ENCODE data around the gene HTRA3.
"Not testable (repeated sequence)": the region's sequence is repeated elsewhere in the genome, so short reads cannot be mapped to it uniquely, and the experiment has no call there.

Gene HTRA3

GRCh38 chr4:8340781-8341241, 71.3 kb downstream of the HTRA3 start:
- H3K27me3 ChIP-seq (ENCODE audit: control insufficient read depth in 1 of 2, insufficient read depth in 2 of 2, low read length in 2 of 2) = no peaks in the 10 kb centered on the region
- no peak overlapping the region for H3K4me3 ChIP-seq (ENCODE audit: low read depth in 1 of 2, low read length in 2 of 2)
- no peaks in the 10 kb centered on the region for H3K36me3 ChIP-seq (ENCODE audit: insufficient read depth, low read length)
- no peak overlapping the region for H3K9ac ChIP-seq (ENCODE audit: low read length)
- H3K9me3 ChIP-seq (ENCODE audit: low read length) = no peaks in the 10 kb centered on the region
- no peak overlapping the region for H3K27ac ChIP-seq (ENCODE audit: low read depth, low read length)
- H3K4me1 ChIP-seq (ENCODE audit: insufficient read depth, low read length) = peaks cover 31% of the 10 kb centered on the region

GRCh38 chr4:8341281-8341680, 71.7 kb downstream of the HTRA3 start:
- H3K4me1 ChIP-seq (ENCODE audit: insufficient read depth, low read length) = peaks cover 31% of the 10 kb centered on the region
- not testable (repeated sequence) for H3K36me3 ChIP-seq (ENCODE audit: insufficient read depth, low read length); H3K27me3 ChIP-seq (ENCODE audit: control insufficient read depth in 1 of 2, insufficient read depth in 2 of 2, low read length in 2 of 2); H3K9me3 ChIP-seq (ENCODE audit: low read length); H3K9ac ChIP-seq (ENCODE audit: low read length); H3K4me3 ChIP-seq (ENCODE audit: low read depth in 1 of 2, low read length in 2 of 2)
- peak overlapping the region; percentile 1 for H3K27ac ChIP-seq (ENCODE audit: low read depth, low read length)

- Histone ChIP-seq H3K36me3 (ENCODE audit: insufficient read depth, low read length) (no peaks in the 10 kb centered on the region), H3K4me3 (ENCODE audit: low read depth in 1 of 2, low read length in 2 of 2) (no peak overlapping the region), H3K9ac (ENCODE audit: low read length) (no peak overlapping the region), H3K4me1 (ENCODE audit: insufficient read depth, low read length) (peaks cover 31% of the 10 kb centered on the region), H3K9me3 (ENCODE audit: low read length) (no peaks in the 10 kb centered on the region), H3K27ac (ENCODE audit: low read depth, low read length) (peak overlapping the region; percentile 1), H3K27me3 (ENCODE audit: control insufficient read depth in 1 of 2, insufficient read depth in 2 of 2, low read length in 2 of 2) (no peaks in the 10 kb centered on the region)
These were observed 72.1 kb downstream of the HTRA3 start for GRCh38 chr4:8341691-8342090.

- no peaks in the 10 kb centered on the region for H3K9me3 ChIP-seq (ENCODE audit: low read length)
- no peaks in the 10 kb centered on the region for H3K36me3 ChIP-seq (ENCODE audit: insufficient read depth, low read length)
- peaks cover 31% of the 10 kb centered on the region for H3K4me1 ChIP-seq (ENCODE audit: insufficient read depth, low read length)
- no peak overlapping the region for H3K27ac ChIP-seq (ENCODE audit: low read depth, low read length)
- H3K27me3 ChIP-seq (ENCODE audit: control insufficient read depth in 1 of 2, insufficient read depth in 2 of 2, low read length in 2 of 2) = no peaks in the 10 kb centered on the region
- no peak overlapping the region for H3K4me3 ChIP-seq (ENCODE audit: low read depth in 1 of 2, low read length in 2 of 2)
- no peak overlapping the region for H3K9ac ChIP-seq (ENCODE audit: low read length)
These were observed 73.2 kb downstream of the HTRA3 start for GRCh38 chr4:8342651-8343261.

- no peaks in the 10 kb centered on the region for H3K36me3 ChIP-seq (ENCODE audit: insufficient read depth, low read length)
- H3K4me3 ChIP-seq (ENCODE audit: low read depth in 1 of 2, low read length in 2 of 2) = no peak overlapping the region
- no peak overlapping the region for H3K27ac ChIP-seq (ENCODE audit: low read depth, low read length)
- no peaks in the 10 kb centered on the region for H3K27me3 ChIP-seq (ENCODE audit: control insufficient read depth in 1 of 2, insufficient read depth in 2 of 2, low read length in 2 of 2)
- H3K9me3 ChIP-seq (ENCODE audit: low read length) = no peaks in the 10 kb centered on the region
- H3K4me1 ChIP-seq (ENCODE audit: insufficient read depth, low read length) = peaks cover 31% of the 10 kb centered on the region
- no peak overlapping the region for H3K9ac ChIP-seq (ENCODE audit: low read length)
These were observed 73.9 kb downstream of the HTRA3 start for GRCh38 chr4:8343262-8343966.

GRCh38 chr4:8343967-8344331, 74.4 kb downstream of the HTRA3 start:
- H3K27me3 ChIP-seq (ENCODE audit: control insufficient read depth in 1 of 2, insufficient read depth in 2 of 2, low read length in 2 of 2) = no peaks in the 10 kb centered on the region
- no peak overlapping the region for H3K9ac ChIP-seq (ENCODE audit: low read length)
- no peak overlapping the region for H3K27ac ChIP-seq (ENCODE audit: low read depth, low read length)
- H3K4me3 ChIP-seq (ENCODE audit: low read depth in 1 of 2, low read length in 2 of 2) = no peak overlapping the region
- no peaks in the 10 kb centered on the region for H3K36me3 ChIP-seq (ENCODE audit: insufficient read depth, low read length)
- no peaks in the 10 kb centered on the region for H3K9me3 ChIP-seq (ENCODE audit: low read length)
- peaks cover 31% of the 10 kb centered on the region for H3K4me1 ChIP-seq (ENCODE audit: insufficient read depth, low read length)

- H3K4me3 ChIP-seq (ENCODE audit: low read depth in 1 of 2, low read length in 2 of 2) = no peak overlapping the region
- H3K27ac ChIP-seq (ENCODE audit: low read depth, low read length) = no peak overlapping the region
- H3K9me3 ChIP-seq (ENCODE audit: low read length) = no peaks in the 10 kb centered on the region
- no peaks in the 10 kb centered on the region for H3K27me3 ChIP-seq (ENCODE audit: control insufficient read depth in 1 of 2, insufficient read depth in 2 of 2, low read length in 2 of 2)
- no peak overlapping the region for H3K9ac ChIP-seq (ENCODE audit: low read length)
- peaks cover 31% of the 10 kb centered on the region for H3K4me1 ChIP-seq (ENCODE audit: insufficient read depth, low read length)
- H3K36me3 ChIP-seq (ENCODE audit: insufficient read depth, low read length) = no peaks in the 10 kb centered on the region
These were observed 74.8 kb downstream of the HTRA3 start for GRCh38 chr4:8344377-8344776.

- H3K4me1 ChIP-seq (ENCODE audit: insufficient read depth, low read length) = peaks cover 31% of the 10 kb centered on the region
These were observed 75.7 kb downstream of the HTRA3 start for GRCh38 chr4:8345053-8345945.

GRCh38 chr4:8345946-8346814, 76.6 kb downstream of the HTRA3 start:
- Histone ChIP-seq H3K4me3 (ENCODE audit: low read depth in 1 of 2, low read length in 2 of 2) (no peak overlapping the region), H3K9ac (ENCODE audit: low read length) (no peak overlapping the region), H3K36me3 (ENCODE audit: insufficient read depth, low read length) (no peaks in the 10 kb centered on the region), H3K9me3 (ENCODE audit: low read length) (no peaks in the 10 kb centered on the region), H3K4me1 (ENCODE audit: insufficient read depth, low read length) (peaks cover 28% of the 10 kb centered on the region), H3K27me3 (ENCODE audit: control insufficient read depth in 1 of 2, insufficient read depth in 2 of 2, low read length in 2 of 2) (no peaks in the 10 kb centered on the region), H3K27ac (ENCODE audit: low read depth, low read length) (no peak overlapping the region)

More at GRCh38 chr4:8345053-8345945, 75.7 kb downstream of the HTRA3 start:
- Histone ChIP-seq H3K9ac (ENCODE audit: low read length) (no peak overlapping the region), H3K36me3 (ENCODE audit: insufficient read depth, low read length) (no peaks in the 10 kb centered on the region), H3K27me3 (ENCODE audit: control insufficient read depth in 1 of 2, insufficient read depth in 2 of 2, low read length in 2 of 2) (no peaks in the 10 kb centered on the region), H3K27ac (ENCODE audit: low read depth, low read length) (no peak overlapping the region), H3K9me3 (ENCODE audit: low read length) (no peaks in the 10 kb centered on the region), H3K4me3 (ENCODE audit: low read depth in 1 of 2, low read length in 2 of 2) (no peak overlapping the region)

- no peak overlapping the region for H3K4me3 ChIP-seq (ENCODE audit: low read depth in 1 of 2, low read length in 2 of 2)
- H3K9ac ChIP-seq (ENCODE audit: low read length) = no peak overlapping the region
- no peak overlapping the region for H3K27ac ChIP-seq (ENCODE audit: low read depth, low read length)
- no peaks in the 10 kb centered on the region for H3K27me3 ChIP-seq (ENCODE audit: control insufficient read depth in 1 of 2, insufficient read depth in 2 of 2, low read length in 2 of 2)
- no peaks in the 10 kb centered on the region for H3K36me3 ChIP-seq (ENCODE audit: insufficient read depth, low read length)
- no peaks in the 10 kb centered on the region for H3K9me3 ChIP-seq (ENCODE audit: low read length)
- H3K4me1 ChIP-seq (ENCODE audit: insufficient read depth, low read length) = peaks cover 25% of the 10 kb centered on the region
These were observed 77.5 kb downstream of the HTRA3 start for GRCh38 chr4:8346838-8347605.

Measured in muscle layer of colon (tissue), 2 donors.